Left ventricle myocardium superior (tissue), 1 donor: Measurements from ENCODE around the gene ITGA2. TPM values are rescaled to one million over a fixed set of nuclear protein-coding genes. Genes with fewer than 3 reads are reported as not detected.

Experiments used
- ATAC-seq: fragments of 200-7000 bp; cut with Tn5 transposase; one replicate; pipeline ENCODE4 v1.9.1; 2020; ENCODE audit warnings: mild to moderate bottlenecking, moderate library complexity
- DNase-seq: peaks from one replicate; pipeline ENCODE4 v3.0.0-alpha.2; 2020
- intact Hi-C: fragments of 100-400 bp; cut with micrococcal nuclease; formaldehyde crosslinking; loops from one replicate; pipeline ENCODE4 v1.11.0; 2022
- total RNA-seq: library from RNA; stranded (reverse); fragmentation: NEBNext Ultra II Directional; extraction: Animal tissue kit (Norgen Biotek cat#: 25700); gene quantifications from one replicate; pipeline ENCODE4 v1.2.1, GENCODE V29; 2021
- donor health status: DM: no; HTN: yes; CAD: no; lungs with severe emphysema.

ITGA2 gene
- total RNA-seq, 1 donor from 2014 or later = 0.69 TPM

GRCh38 chr5:53116597-53116996 lies 127.4 kb downstream of the ITGA2 start:
- ATAC-seq = no peak
- intact Hi-C loops = no loop called here
- no peak for DNase-seq

GRCh38 chr5:53118879-53119278 lies 129.7 kb downstream of the ITGA2 start:
- ATAC-seq (no peak), DNase-seq (no peak)
- intact Hi-C loops = no loop called here

- no peak for ATAC-seq
- intact Hi-C loops = no loop called here
- no peak for DNase-seq
Measured at GRCh38 chr5:53120165-53120564, 131.0 kb downstream of the ITGA2 start.

GRCh38 chr5:53123702-53124101 lies 134.6 kb downstream of the ITGA2 start:
- DNase-seq (no peak), ATAC-seq (no peak)
- intact Hi-C loops = no loop called here

GRCh38 chr5:53126521-53126920 lies 137.4 kb downstream of the ITGA2 start:
- ATAC-seq (no peak), DNase-seq (no peak)
- intact Hi-C loops = no loop called here

GRCh38 chr5:53127107-53127506 lies 138.0 kb downstream of the ITGA2 start:
- no peak for DNase-seq
- ATAC-seq = no peak
- intact Hi-C loops = no loop called here

- DNase-seq = no peak
- intact Hi-C loops = no loop called here
Measured at GRCh38 chr5:53128481-53128880, 139.3 kb downstream of the ITGA2 start.

GRCh38 chr5:53130266-53130665 lies 141.1 kb downstream of the ITGA2 start:
- intact Hi-C loops = no loop called here
- DNase-seq (no peak), ATAC-seq (peak; percentile 45)

More at GRCh38 chr5:53128481-53128880, 139.3 kb downstream of the ITGA2 start:
- ATAC-seq = no peak

- intact Hi-C loops = no loop called here
- DNase-seq (no peak), ATAC-seq (no peak)
Measured at GRCh38 chr5:53133020-53133419, 143.9 kb downstream of the ITGA2 start.

Other genes starting within 250 kb of the ITGA2 start
- gene ITGA1, start 201.4 kb upstream of the ITGA2 start, total RNA-seq = 29.2 TPM
- gene PELO, start 201.4 kb upstream of the ITGA2 start, total RNA-seq = 22.5 TPM
- gene MOCS2, start 120.4 kb downstream of the ITGA2 start, total RNA-seq = 90.5 TPM